ENCODE data around the gene LRCH4. TPM values are rescaled to one million over a fixed set of nuclear protein-coding genes. Genes with fewer than 3 reads are reported as not detected.

Gene LRCH4
- total RNA-seq, 4 donors from 2014 or later: 16.1 to 53.2 (median 50.0) TPM

DNA sequence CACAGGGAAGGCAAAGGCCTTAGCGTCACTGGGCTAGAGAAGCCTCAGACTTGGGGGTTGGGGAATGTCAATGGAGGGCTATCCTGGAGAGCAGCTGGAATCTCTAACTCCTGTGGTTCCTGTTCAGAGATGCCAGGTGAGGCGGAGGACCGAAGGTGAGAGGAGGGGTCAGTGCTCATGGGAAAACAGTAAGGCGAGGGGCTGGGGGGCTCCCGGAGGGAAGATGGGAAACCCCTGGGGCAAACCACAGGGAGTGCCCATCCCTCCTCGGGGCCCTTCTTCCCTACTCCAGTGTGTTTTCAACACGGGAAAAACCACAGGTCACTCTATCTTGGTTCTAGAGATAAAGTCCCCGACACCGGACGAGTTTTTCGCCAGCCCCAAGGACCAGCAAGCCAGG is 3.3 kb downstream of the LRCH4 start:
- ATAC-seq: no peak
- peaks cover 0 to 49% (median 35%) of the 10 kb centered on the region in 3 donors for H3K4me1 ChIP-seq
- peaks cover 3% of the 10 kb centered on the region for H3K27me3 ChIP-seq
- TF ChIP-seq EP300 (IDR thresholded peaks at IDR 0.05) (no peak), POLR2AphosphoS5 (IDR thresholded peaks at IDR 0.05) (no peak), POLR2A (IDR thresholded peaks at IDR 0.05) (no peak)
- H3K36me3 ChIP-seq: peaks cover 0 to 60% of the 10 kb centered on the region in 2 donors
- no peaks in the 10 kb centered on the region for H3K9me3 ChIP-seq
- peak overlapping the region in 1 of 2 donors; percentile 80 for H3K4me3 ChIP-seq
- WGBS, 2 donors (ENCODE audit: low coverage in 1 of 2): 60 to 68% methylated on average over 5 to 6 of the region's 11 CpGs
- H3K27ac ChIP-seq: peak overlapping the region in 3 of 4 donors; percentile 35 to 95 (median 92)

DNA sequence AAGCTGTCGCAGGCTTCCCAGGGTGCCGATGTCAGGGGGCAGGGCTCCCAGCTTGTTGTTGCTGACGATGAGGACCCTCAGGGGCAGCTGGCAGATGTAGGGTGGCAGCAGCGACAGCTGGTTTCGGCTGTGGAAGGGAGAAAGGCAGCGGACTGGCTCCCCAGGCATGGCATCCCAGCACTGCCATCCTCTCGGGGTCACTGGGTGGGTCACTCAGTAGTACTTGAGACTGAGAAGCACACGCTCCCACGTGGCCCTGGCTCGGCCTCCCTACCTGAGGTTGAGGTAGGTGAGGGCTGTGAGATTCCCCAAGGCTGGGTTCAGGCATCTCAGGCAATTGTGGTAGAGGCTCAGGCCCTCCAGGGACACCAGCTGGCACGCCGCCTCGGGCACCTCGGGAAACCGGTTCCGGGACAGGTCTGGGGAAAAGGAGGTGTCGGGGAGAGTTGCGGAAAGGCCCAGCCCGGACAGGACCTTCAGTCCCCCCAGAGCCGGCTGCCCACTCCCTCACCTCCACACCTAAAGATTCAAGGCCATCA is 3.8 kb downstream of the LRCH4 start:
- peaks cover 0 to 65% of the 10 kb centered on the region in 2 donors for H3K36me3 ChIP-seq
- WGBS, 2 donors (ENCODE audit: low coverage in 1 of 2): no CpG with 5 or more reads among the region's 20 CpGs
- TF ChIP-seq EP300 (IDR thresholded peaks at IDR 0.05) (no peak), POLR2AphosphoS5 (IDR thresholded peaks at IDR 0.05) (no peak), POLR2A (IDR thresholded peaks at IDR 0.05) (no peak)
- TF ChIP-seq, protein P1, sequence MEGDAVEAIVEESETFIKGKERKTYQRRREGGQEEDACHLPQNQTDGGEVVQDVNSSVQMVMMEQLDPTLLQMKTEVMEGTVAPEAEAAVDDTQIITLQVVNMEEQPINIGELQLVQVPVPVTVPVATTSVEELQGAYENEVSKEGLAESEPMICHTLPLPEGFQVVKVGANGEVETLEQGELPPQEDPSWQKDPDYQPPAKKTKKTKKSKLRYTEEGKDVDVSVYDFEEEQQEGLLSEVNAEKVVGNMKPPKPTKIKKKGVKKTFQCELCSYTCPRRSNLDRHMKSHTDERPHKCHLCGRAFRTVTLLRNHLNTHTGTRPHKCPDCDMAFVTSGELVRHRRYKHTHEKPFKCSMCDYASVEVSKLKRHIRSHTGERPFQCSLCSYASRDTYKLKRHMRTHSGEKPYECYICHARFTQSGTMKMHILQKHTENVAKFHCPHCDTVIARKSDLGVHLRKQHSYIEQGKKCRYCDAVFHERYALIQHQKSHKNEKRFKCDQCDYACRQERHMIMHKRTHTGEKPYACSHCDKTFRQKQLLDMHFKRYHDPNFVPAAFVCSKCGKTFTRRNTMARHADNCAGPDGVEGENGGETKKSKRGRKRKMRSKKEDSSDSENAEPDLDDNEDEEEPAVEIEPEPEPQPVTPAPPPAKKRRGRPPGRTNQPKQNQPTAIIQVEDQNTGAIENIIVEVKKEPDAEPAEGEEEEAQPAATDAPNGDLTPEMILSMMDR (IDR thresholded peaks at IDR 0.05): no peak
- H3K27ac ChIP-seq: peak overlapping the region in 3 of 4 donors; percentile 35 to 95 (median 92)
- no peak overlapping the region for H3K4me3 ChIP-seq
- ATAC-seq: no peak
- peaks cover 3% of the 10 kb centered on the region for H3K27me3 ChIP-seq
- no peaks in the 10 kb centered on the region for H3K9me3 ChIP-seq
- peaks cover 0 to 44% (median 33%) of the 10 kb centered on the region in 3 donors for H3K4me1 ChIP-seq

DNA sequence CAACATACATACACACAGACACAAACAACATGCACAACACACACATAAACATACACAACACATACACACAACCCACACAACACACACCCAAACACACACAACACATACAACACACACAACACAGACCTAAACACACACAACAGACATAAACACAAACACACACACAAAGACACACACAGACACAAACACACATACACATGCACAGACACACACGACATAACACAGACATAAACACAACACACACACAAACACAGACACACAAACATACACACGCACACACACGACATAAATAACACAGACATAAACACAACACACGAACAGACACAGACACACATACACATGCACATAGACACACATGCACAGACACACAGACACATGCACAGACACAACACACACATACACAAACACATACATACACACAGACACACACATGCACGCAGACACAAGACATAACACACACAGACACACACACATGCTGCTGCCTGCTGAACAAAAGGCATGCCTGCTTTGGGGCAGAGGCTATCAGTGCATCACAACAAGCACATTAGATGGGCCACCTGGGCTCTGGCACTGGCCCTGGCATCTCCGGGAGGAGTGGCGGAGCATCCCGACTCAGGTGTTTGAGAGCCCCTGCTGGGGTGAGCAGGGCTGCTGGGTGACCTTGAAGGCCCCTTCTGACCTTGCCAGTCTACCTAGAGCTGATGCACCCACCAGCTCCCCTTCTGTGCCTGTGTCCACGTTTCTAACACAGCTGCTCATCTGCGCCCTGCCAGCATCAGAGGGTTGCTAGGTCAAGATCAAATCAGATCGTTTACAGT is 5.3 kb downstream of the LRCH4 start:
- no peaks in the 10 kb centered on the region for H3K9me3 ChIP-seq
- peaks cover 13% of the 10 kb centered on the region for H3K27me3 ChIP-seq
- H3K4me3 ChIP-seq: no peak overlapping the region
- no peak for ATAC-seq
- 62 to 74% methylated on average over 4 to 8 of the region's 11 CpGs for WGBS, 2 donors (ENCODE audit: low coverage in 1 of 2)
- TF ChIP-seq POLR2AphosphoS5 (IDR thresholded peaks at IDR 0.05) (no peak), POLR2A (IDR thresholded peaks at IDR 0.05) (no peak), EP300 (IDR thresholded peaks at IDR 0.05) (no peak)
- TF ChIP-seq, protein P1 (IDR thresholded peaks at IDR 0.05): no peak
- peaks cover 0 to 39% (median 31%) of the 10 kb centered on the region in 3 donors for H3K4me1 ChIP-seq
- H3K36me3 ChIP-seq: peaks cover 0 to 80% of the 10 kb centered on the region in 2 donors
- H3K27ac ChIP-seq: no peak overlapping the region

DNA sequence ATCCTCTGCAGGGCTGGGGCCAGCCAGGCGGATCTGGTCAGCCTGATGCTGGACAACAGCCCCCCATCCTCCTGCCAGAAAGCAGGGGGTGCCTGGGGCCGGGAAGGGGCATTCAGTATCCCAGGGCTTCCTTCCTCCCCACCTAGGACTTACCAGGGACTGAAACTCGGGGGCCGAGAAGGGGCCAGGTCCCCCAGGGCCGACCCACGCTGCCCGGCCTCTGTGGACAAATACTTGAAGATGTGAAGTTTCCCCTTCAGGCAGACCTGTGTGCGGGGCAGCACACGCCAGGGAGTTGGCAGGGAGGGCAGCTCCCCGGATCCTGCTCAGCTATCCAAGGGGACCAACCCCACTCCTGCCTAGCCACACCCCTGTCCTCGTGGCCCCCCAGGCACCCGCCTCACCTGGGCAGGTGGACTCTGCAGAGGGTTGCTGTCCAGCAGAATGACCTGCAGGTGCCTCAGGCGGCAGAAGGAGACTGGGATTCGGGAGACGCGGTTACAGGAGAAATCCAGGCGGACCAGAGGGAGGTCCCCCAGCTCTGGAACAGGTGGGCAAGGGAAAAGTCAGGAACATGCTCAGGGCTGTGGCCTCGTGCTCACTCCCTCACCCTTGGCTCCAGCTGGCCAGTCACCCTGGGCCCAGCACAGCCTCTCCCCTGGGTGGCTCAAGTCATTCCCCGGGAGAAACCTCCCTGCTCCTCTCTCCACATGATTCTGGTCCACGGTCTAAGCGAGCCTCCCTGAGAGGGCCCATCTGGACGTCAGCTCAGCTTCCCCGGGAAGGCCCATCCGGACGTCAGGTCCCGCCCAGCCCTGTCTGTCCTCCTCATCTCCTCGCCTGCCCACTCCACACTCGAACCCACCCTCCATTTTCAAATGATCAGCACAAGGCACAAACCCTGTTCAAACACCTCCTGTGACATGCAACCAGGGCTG is 7.4 kb downstream of the LRCH4 start:
- TF ChIP-seq POLR2AphosphoS5 (IDR thresholded peaks at IDR 0.05) (no peak), EP300 (IDR thresholded peaks at IDR 0.05) (no peak), POLR2A (IDR thresholded peaks at IDR 0.05) (no peak)
- TF ChIP-seq, protein P1 (IDR thresholded peaks at IDR 0.05): no peak
- no peaks in the 10 kb centered on the region for H3K9me3 ChIP-seq
- WGBS, 2 donors (ENCODE audit: low coverage in 1 of 2): 78% methylated on average over 7 of the region's 28 CpGs; no CpG with 5 or more reads in 1 of the 2 donors
- no peak overlapping the region for H3K4me3 ChIP-seq
- H3K27me3 ChIP-seq: peaks cover 31% of the 10 kb centered on the region
- no peak overlapping the region for H3K27ac ChIP-seq
- H3K36me3 ChIP-seq: peaks cover 0 to 100% of the 10 kb centered on the region in 2 donors
- ATAC-seq: no peak
- peaks cover 0 to 18% (median 12%) of the 10 kb centered on the region in 3 donors for H3K4me1 ChIP-seq

DNA sequence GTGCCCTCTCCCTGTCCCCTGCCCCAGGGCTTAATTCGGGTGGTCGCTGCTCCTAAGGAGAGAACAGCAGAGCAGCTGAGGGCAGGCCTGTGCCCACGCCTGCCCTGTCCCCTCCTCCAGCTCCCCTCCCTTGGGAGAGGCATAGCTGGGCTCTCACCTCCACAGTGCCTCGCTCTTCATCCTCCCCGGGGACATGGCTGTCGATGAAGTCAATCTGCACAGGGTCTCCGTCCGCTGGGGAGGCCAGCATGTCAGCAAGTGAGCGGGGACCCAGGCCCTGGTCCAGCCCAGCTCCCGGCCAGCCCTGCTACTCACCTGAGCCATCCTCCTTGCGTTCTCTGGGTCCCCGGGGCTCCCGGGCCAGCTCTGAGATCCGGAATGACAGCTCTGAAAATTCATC is 8.4 kb downstream of the LRCH4 start:
- no peak for ATAC-seq
- Histone ChIP-seq H3K27ac (no peak overlapping the region), H3K4me1 (peaks cover 0 to 8% (median 2%) of the 10 kb centered on the region in 3 donors), H3K36me3 (peaks cover 0 to 94% of the 10 kb centered on the region in 2 donors), H3K27me3 (peaks cover 41% of the 10 kb centered on the region), H3K9me3 (no peaks in the 10 kb centered on the region), H3K4me3 (no peak overlapping the region)
- 100% methylated on average over 1 of the region's 14 CpGs; no CpG with 5 or more reads in 1 of the 2 donors for WGBS, 2 donors (ENCODE audit: low coverage in 1 of 2)
- TF ChIP-seq, protein P1 (IDR thresholded peaks at IDR 0.05): no peak
- TF ChIP-seq POLR2A (IDR thresholded peaks at IDR 0.05) (no peak), POLR2AphosphoS5 (IDR thresholded peaks at IDR 0.05) (no peak), EP300 (IDR thresholded peaks at IDR 0.05) (no peak)
